PC-3 (cell line): ENCODE measurements around the gene SLC48A1. TPM values are rescaled to one million over a fixed set of nuclear protein-coding genes. Genes with fewer than 3 reads are reported as not detected.

Experiments
- ATAC-seq: fragments of 200-7000 bp; cut with Tn5 transposase; 2 replicates; pipeline ENCODE4 v1.9.1; 2020; ENCODE audit warnings: mild to moderate bottlenecking, moderate library complexity
- BruUV-seq: library from RNA; stranded (reverse); fragments of 400-500 nt; replicated peaks from 2 replicates; lab custom pipeline; 2021; lab: Mats Ljungman, UMichigan
- CTCF ChIA-PET: fragments of 300-600 bp; sonication (Branson Sonifier 250); formaldehyde crosslinking; loops from one replicate; lab custom pipeline; 2022; ENCODE audit warnings: antibody characterized with exemption; lab: Charles Lee
- POLR2A ChIA-PET: fragments of 300-600 bp; sonication (Branson Sonifier 250); formaldehyde crosslinking; loops from one replicate; lab custom pipeline; 2022; ENCODE audit warnings: antibody characterized with exemption; ENCODE audit not compliant: unreplicated experiment; lab: Charles Lee
- DNase-seq: peaks from one replicate; pipeline ENCODE4 v3.0.0-alpha.2; 2015
- H2AFZ ChIP-seq: fragments of 300-600 bp; sonication (generic); 2 replicates; pipeline ENCODE4 v1.6.0; 2016; ENCODE audit warnings: antibody characterized with exemption, low read length
- H3F3A ChIP-seq: fragments of 300-600 bp; sonication (generic); one replicate; pipeline ENCODE4 v1.6.0; 2017; ENCODE audit warnings: antibody characterized with exemption, low read length, control low read depth, mild to moderate bottlenecking; ENCODE audit not compliant: unreplicated experiment
- H3K27ac ChIP-seq: fragments of 300-600 bp; sonication (generic); 2 replicates; pipeline ENCODE4 v1.5.1; 2016; ENCODE audit warnings: mild to moderate bottlenecking, low read length
- H3K27me3 ChIP-seq: fragments of 300-600 bp; sonication (generic); 2 replicates; pipeline ENCODE4 v1.6.1; 2016; ENCODE audit warnings: low read length, mixed read lengths
- H3K36me3 ChIP-seq: fragments of 300-600 bp; sonication (generic); 2 replicates; pipeline ENCODE4 v1.6.1; 2016; ENCODE audit warnings: low read depth, mixed run types, low read length, mixed read lengths
- H3K4me1 ChIP-seq: fragments of 300-600 bp; sonication (generic); 2 replicates; pipeline ENCODE4 v1.5.1; 2016; ENCODE audit warnings: low read length; ENCODE audit not compliant: insufficient read depth
- H3K4me2 ChIP-seq: fragments of 300-600 bp; sonication (generic); 2 replicates; pipeline ENCODE4 v1.6.0; 2016; ENCODE audit warnings: low read length
- H3K4me3 ChIP-seq: fragments of 300-600 bp; sonication (generic); 2 replicates; pipeline ENCODE4 v1.5.1; 2016; ENCODE audit warnings: mild to moderate bottlenecking, low read length, mixed read lengths
- H3K79me2 ChIP-seq: fragments of 300-600 bp; sonication (generic); 2 replicates; pipeline ENCODE4 v1.6.1; 2017; ENCODE audit warnings: low read length, mixed read lengths
- H3K9ac ChIP-seq: fragments of 300-600 bp; sonication (generic); 2 replicates; pipeline ENCODE4 v1.6.0; 2016; ENCODE audit warnings: mild to moderate bottlenecking, low read length
- H3K9me2 ChIP-seq: fragments of 300-600 bp; sonication (generic); replicated peaks from 2 replicates; pipeline ENCODE4 v1.6.1; 2016; ENCODE audit warnings: mixed run types, low read length, mixed read lengths
- H3K9me3 ChIP-seq: fragments of 300-600 bp; sonication (generic); 2 replicates; pipeline ENCODE4 v1.6.1; 2016; ENCODE audit warnings: low read length, mixed read lengths
- H4K20me1 ChIP-seq: fragments of 300-600 bp; sonication (generic); 2 replicates; pipeline ENCODE4 v1.6.1; 2016; ENCODE audit warnings: low read length, mixed read lengths
- CTCF ChIP-seq: fragments of 300-600 bp; sonication (generic); conservative IDR thresholded peaks from 2 replicates; pipeline ENCODE4 v1.5.1; 2017; ENCODE audit warnings: antibody characterized with exemption, low read depth, mild to moderate bottlenecking, low read length
- EZH2 ChIP-seq: fragments of 300-600 bp; sonication (generic); IDR thresholded peaks from one replicate; pipeline ENCODE4 v1.6.1; 2017; ENCODE audit warnings: antibody characterized with exemption, mild to moderate bottlenecking, low read length; ENCODE audit not compliant: unreplicated experiment
- EZH2phosphoT487 ChIP-seq: fragments of 300-600 bp; sonication (generic); IDR thresholded peaks from 2 replicates; pipeline ENCODE4 v1.6.1; 2018; ENCODE audit warnings: mild to moderate bottlenecking, antibody characterized with exemption, low read length, borderline replicate concordance
- intact Hi-C: fragments of 100-400 bp; cut with micrococcal nuclease; formaldehyde crosslinking; loops from 2 replicates; pipeline ENCODE4 v1.9.0; 2023
- total RNA-seq: library from RNA; depleted of rRNA; stranded (reverse); fragments of >200 nt; gene quantifications from 2 replicates; pipeline ENCODE4 v1.2.3, GENCODE V29; 2014

Gene SLC48A1
- total RNA-seq, 1 experiment from 2014 or later = 21.4 TPM

GRCh38 chr12:47819138-47819895 is 46.3 kb downstream of the SLC48A1 start:
- H3K27ac ChIP-seq = no peak overlapping the region
- H3K27me3 ChIP-seq = no peaks in the 10 kb centered on the region
- no TSS peak for BruUV-seq
- peaks cover 10% of the 10 kb centered on the region for H3K36me3 ChIP-seq
- ChIA-PET CTCF (interaction anchor here (2.8 kb wide), 1 partner anchor 19 kb away, joined by 14 read pairs; no protein-coding TSS in a partner anchor), POLR2A (no interaction called here)
- TF ChIP-seq CTCF (peak; percentile 45), EZH2phosphoT487 (no peak)
- DNase-seq = no peak
- H3F3A ChIP-seq = no peaks in the 10 kb centered on the region
- H3K9me2 ChIP-seq = no peaks in the 10 kb centered on the region
- peak overlapping the region; percentile 51; the same call in 1 of the 2 replicates for H2AFZ ChIP-seq
- peak overlapping the region; percentile 84 for H3K9ac ChIP-seq
- peak overlapping the region; percentile 100 for H3K4me2 ChIP-seq
- peak; percentile 18 for ATAC-seq
- intact Hi-C loops = no loop called here
- H3K4me1 ChIP-seq = peaks cover 72% of the 10 kb centered on the region
- peak overlapping the region; percentile 86 for H3K4me3 ChIP-seq
- peaks cover 60% of the 10 kb centered on the region for H3K79me2 ChIP-seq
- H3K9me3 ChIP-seq = no peaks in the 10 kb centered on the region
- H4K20me1 ChIP-seq = peaks cover 25% of the 10 kb centered on the region; the same call in 1 of the 2 replicates

GRCh38 chr12:47819896-47820630 is 47.0 kb downstream of the SLC48A1 start, which contains the start of gene HDAC7:
Gene HDAC7, minus strand, starts transcription at chr12:47819903. Its CDS starts 118 bp downstream, at chr12:47819785.
- peaks cover 3% of the 10 kb centered on the region; the same call in 1 of the 2 replicates for H3K36me3 ChIP-seq
- BruUV-seq = no TSS peak
- no peaks in the 10 kb centered on the region for H3K27me3 ChIP-seq
- CTCF ChIA-PET = interaction anchor here (0.8 to 2.8 kb wide), 5 partner anchors 16 to 114 kb away, joined by 3 to 14 read pairs (median 3); partner anchors contain the start of gene RPAP3
- H4K20me1 ChIP-seq = peaks cover 21% of the 10 kb centered on the region; the same call in 1 of the 2 replicates
- peaks cover 52% of the 10 kb centered on the region for H3K79me2 ChIP-seq
- no peak for TF ChIP-seq EZH2phosphoT487
- TF ChIP-seq EZH2 = no peak
- no peak for TF ChIP-seq CTCF
- H3K9me2 ChIP-seq = no peaks in the 10 kb centered on the region
- H3K4me1 ChIP-seq = peaks cover 72% of the 10 kb centered on the region
- intact Hi-C loops = loop anchor here (1.0 to 10.0 kb wide), 2 partner anchors 17 to 125 kb away; no protein-coding TSS in a partner anchor
- peak; percentile 81 for DNase-seq
- H2AFZ ChIP-seq = peak within 1 kb of the TSS; percentile 89
- H3K9me3 ChIP-seq = no peaks in the 10 kb centered on the region
- POLR2A ChIA-PET = interaction anchor here (0.6 to 0.9 kb wide), 3 partner anchors 16 to 1195 kb away, joined by 4 to 16 read pairs (median 15); no protein-coding TSS in a partner anchor
- peak within 1 kb of the TSS; percentile 100 for H3K4me2 ChIP-seq
- peak within 1 kb of the TSS; percentile 84 for H3K9ac ChIP-seq
- H3K27ac ChIP-seq = peak within 1 kb of the TSS; percentile 92
- peak; percentile 66 for ATAC-seq
- peaks cover 4% of the 10 kb centered on the region for H3F3A ChIP-seq
- peak within 1 kb of the TSS; percentile 86 for H3K4me3 ChIP-seq
